HCT116 (cell line): ENCODE data around the gene RASGRF1. TPM values are rescaled to one million over a fixed set of nuclear protein-coding genes. Genes with fewer than 3 reads are reported as not detected.

Source experiments
- ATAC-seq: fragments of 200-7000 bp; cut with Tn5 transposase; 2 replicates; pipeline ENCODE4 v1.9.1; 2020; ENCODE audit warnings: mild to moderate bottlenecking, moderate library complexity
- BruUV-seq: library from RNA; stranded (reverse); fragments of 400-500 nt; replicated peaks from 2 replicates; lab custom pipeline; 2021; lab: Mats Ljungman, UMichigan
- CTCF ChIA-PET: fragments of 300-600 bp; sonication (Branson Sonifier 250); formaldehyde crosslinking; loops from one replicate; lab custom pipeline; 2021; ENCODE audit warnings: antibody characterized with exemption; lab: Charles Lee
- POLR2A ChIA-PET: fragments of 300-600, 350-600 bp; sonication (Branson Sonifier 250); formaldehyde crosslinking; loops from one replicate; lab custom pipeline; 2021; ENCODE audit warnings: antibody characterized with exemption; lab: Charles Lee
- RAD21 ChIA-PET, 2 experiments: fragments of 300-600 bp; sonication (Branson Sonifier 250); formaldehyde crosslinking; loops; one replicate each; lab custom pipeline; 2023; ENCODE audit warnings: low total read pairs in 2 of 2; ENCODE audit not compliant: uncharacterized antibody in 2 of 2, unreplicated experiment in 2 of 2, low non-redundant PET in 1 of 2; lab: Charles Lee
- DNase-seq: peaks from one replicate; pipeline ENCODE4 v3.0.0-alpha.2; 2010; ENCODE audit warnings: low read depth, low spot score
- H2AFZ ChIP-seq: fragments of 200-600 bp; shearing (Covaris generic), sonication (generic); 2 replicates; pipeline ENCODE4 v1.6.1; 2017; ENCODE audit warnings: low read depth, mixed run types, mixed read lengths, antibody characterized with exemption, low read length; ENCODE audit not compliant: poor library complexity, severe bottlenecking
- H3K27ac ChIP-seq: 2 replicates; pipeline ENCODE4 v1.5.1; 2012; ENCODE audit warnings: low read depth, low read length
- H3K27me3 ChIP-seq: fragments of 200-600 bp; sonication (generic); 2 replicates; pipeline ENCODE4 v1.6.1; 2016; ENCODE audit warnings: mixed run types, low read length, mixed read lengths; ENCODE audit not compliant: insufficient read depth
- H3K36me3 ChIP-seq, 2 experiments: fragments of 200-500 bp in 1 of 2; fragments of 200-600 bp in 1 of 2; sonication (Bioruptor generic) in 1 of 2; sonication (generic) in 1 of 2; 2 replicates each; pipeline versions ENCODE4 v1.5.1 to v1.6.1; 2014 to 2016; ENCODE audit warnings: low read length in 2 of 2, inconsistent platforms in 1 of 2, mixed read lengths in 1 of 2, mixed run types in 1 of 2; ENCODE audit not compliant: insufficient read depth in 2 of 2, control insufficient read depth in 1 of 2
- H3K4me1 ChIP-seq, 2 experiments: fragments of 200-600 bp in 1 of 2; sonication (generic) in 1 of 2; 2 replicates each; pipeline versions ENCODE4 v1.5.1 to v1.6.1; 2012 to 2017; ENCODE audit warnings: low read length in 2 of 2, inconsistent platforms in 1 of 2, mild to moderate bottlenecking in 1 of 2, mixed read lengths in 1 of 2, mixed run types in 1 of 2, moderate library complexity in 1 of 2; ENCODE audit not compliant: insufficient read depth in 2 of 2, control insufficient read depth in 1 of 2
- H3K4me2 ChIP-seq: fragments of 200-600 bp; sonication (generic); 2 replicates; pipeline ENCODE4 v1.6.1; 2017; ENCODE audit warnings: mixed run types, low read length, mixed read lengths
- H3K4me3 ChIP-seq, 2 experiments: fragments of 200-600 bp in 1 of 2; sonication (generic) in 1 of 2; replicated peaks in 1 of 2; 2 replicates each; pipeline ENCODE4 v1.5.1; 2011 to 2016; ENCODE audit warnings: low read length in 2 of 2, control low read depth in 1 of 2, low read depth in 1 of 2, mild to moderate bottlenecking in 1 of 2, mixed read lengths in 1 of 2, mixed run types in 1 of 2
- H3K79me2 ChIP-seq: fragments of 200-600 bp; sonication (generic); 2 replicates; pipeline ENCODE4 v1.6.1; 2017; ENCODE audit warnings: mild to moderate bottlenecking, mixed run types, low read length, moderate library complexity, mixed read lengths; ENCODE audit not compliant: insufficient read depth
- H3K9ac ChIP-seq: fragments of 200-600 bp; sonication (generic); 2 replicates; pipeline ENCODE4 v1.6.1; 2016; ENCODE audit warnings: low read length, mixed read lengths
- H3K9me2 ChIP-seq: fragments of 200-600 bp; sonication (generic), shearing (Covaris generic); 2 replicates; pipeline ENCODE4 v1.6.1; 2017; ENCODE audit warnings: mixed run types, mild to moderate bottlenecking, moderate library complexity; ENCODE audit not compliant: insufficient read depth
- H3K9me3 ChIP-seq, 2 experiments: fragments of 200-500 bp in 1 of 2; fragments of 200-600 bp in 1 of 2; sonication (Bioruptor generic) in 1 of 2; sonication (generic) in 1 of 2; 2 replicates each; pipeline ENCODE4 v1.6.1; 2014 to 2017; ENCODE audit warnings: low read length in 2 of 2, mixed read lengths in 2 of 2, inconsistent platforms in 1 of 2, low read depth in 1 of 2, mild to moderate bottlenecking in 1 of 2, mixed run types in 1 of 2, moderate library complexity in 1 of 2; ENCODE audit not compliant: control insufficient read depth in 1 of 2, insufficient read depth in 1 of 2
- H4K20me1 ChIP-seq: fragments of 200-600 bp; sonication (generic), shearing (Covaris generic); 2 replicates; pipeline ENCODE4 v1.6.1; 2017; ENCODE audit warnings: mixed run types, mild to moderate bottlenecking, moderate library complexity; ENCODE audit not compliant: insufficient read depth
- EZH2phosphoT487 ChIP-seq: fragments of 200-600 bp; IDR thresholded peaks from 2 replicates; pipeline ENCODE4 v1.6.1; 2018; ENCODE audit warnings: antibody characterized with exemption, borderline replicate concordance
- FOSL1 ChIP-seq: IDR thresholded peaks from 2 replicates; pipeline ENCODE4 v1.6.1; 2012; ENCODE audit warnings: low read depth
- JUND ChIP-seq: IDR thresholded peaks from 2 replicates; pipeline ENCODE4 v1.6.1; 2012
- POLR2A ChIP-seq: IDR thresholded peaks from 2 replicates; pipeline ENCODE4 v1.7.0; 2011; ENCODE audit warnings: borderline replicate concordance; ENCODE audit not compliant: insufficient read depth, insufficient read length; ENCODE audit errors: extremely low read depth
- RAD21 ChIP-seq: IDR thresholded peaks from 2 replicates; pipeline ENCODE4 v1.6.1; 2012; ENCODE audit warnings: low read depth, mild to moderate bottlenecking
- SP1 ChIP-seq: IDR thresholded peaks from 2 replicates; pipeline ENCODE4 v1.6.1; 2012; ENCODE audit warnings: low read depth
- TCF7L2 ChIP-seq: IDR thresholded peaks from 2 replicates; pipeline ENCODE4 v1.7.0; 2011; ENCODE audit warnings: borderline replicate concordance, inconsistent platforms; ENCODE audit not compliant: insufficient read depth, insufficient read length; ENCODE audit errors: extremely low read depth
- intact Hi-C: fragments of 100-400 bp; cut with micrococcal nuclease; formaldehyde crosslinking; loops from 2 replicates; pipeline ENCODE4 v1.10.0; 2022
- total RNA-seq: library from RNA; stranded (reverse); gene quantifications from one replicate; pipeline ENCODE4 v1.2.1, GENCODE V29; 2021; ENCODE audit not compliant: unreplicated experiment
- TF ChIP-seq, protein P1 (sequence below): IDR thresholded peaks from 2 replicates; pipeline ENCODE4 v1.6.1; 2012
- TF ChIP-seq, protein P2 (sequence below): IDR thresholded peaks from 2 replicates; pipeline ENCODE4 v1.6.1; 2012

Gene RASGRF1
- total RNA-seq, 1 experiment from 2014 or later, result 2.4 TPM

DNA sequence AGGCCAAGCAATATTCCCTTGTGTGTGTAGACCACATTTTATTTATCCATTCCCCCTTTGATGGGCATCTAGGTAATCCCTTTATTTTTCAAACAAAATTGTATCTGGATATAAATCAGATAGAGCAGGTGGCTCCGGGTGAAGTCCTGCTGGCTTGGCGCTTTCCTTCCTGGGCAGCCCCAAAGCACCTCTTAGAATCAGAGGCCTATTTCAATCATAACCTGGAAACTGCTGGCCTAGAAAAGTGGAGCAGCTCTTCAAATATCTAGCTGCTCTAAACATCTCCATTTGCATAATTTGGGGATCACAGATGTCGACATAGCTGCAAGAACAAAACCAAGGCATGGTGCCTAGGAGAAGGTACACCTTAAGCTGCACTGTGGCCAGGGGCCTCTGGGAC is 40.2 kb downstream of the RASGRF1 start:
- RAD21 ChIA-PET, result no interaction called here
- Histone ChIP-seq H2AFZ (no peak overlapping the region), H3K9ac (no peak overlapping the region), H3K4me2 (no peak overlapping the region), H4K20me1 (no peaks in the 10 kb centered on the region), H3K27me3 (no peaks in the 10 kb centered on the region), H3K36me3 (no peaks in the 10 kb centered on the region), H3K9me2 (no peaks in the 10 kb centered on the region), H3K27ac (no peak overlapping the region), H3K4me1 (no peaks in the 10 kb centered on the region), H3K9me3 (no peaks in the 10 kb centered on the region), H3K4me3 (no peak overlapping the region), H3K79me2 (no peaks in the 10 kb centered on the region)
- intact Hi-C loops, result no loop called here
- CTCF ChIA-PET, result no interaction called here
- POLR2A ChIA-PET, result no interaction called here
- TF ChIP-seq EZH2phosphoT487, result no peak
- no peak for TF ChIP-seq JUND
- TF ChIP-seq TCF7L2, result no peak
- no peak for TF ChIP-seq RAD21
- TF ChIP-seq, protein P1, sequence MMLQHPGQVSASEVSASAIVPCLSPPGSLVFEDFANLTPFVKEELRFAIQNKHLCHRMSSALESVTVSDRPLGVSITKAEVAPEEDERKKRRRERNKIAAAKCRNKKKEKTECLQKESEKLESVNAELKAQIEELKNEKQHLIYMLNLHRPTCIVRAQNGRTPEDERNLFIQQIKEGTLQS, result no peak
- TF ChIP-seq SP1, result no peak
- TF ChIP-seq, protein P2, sequence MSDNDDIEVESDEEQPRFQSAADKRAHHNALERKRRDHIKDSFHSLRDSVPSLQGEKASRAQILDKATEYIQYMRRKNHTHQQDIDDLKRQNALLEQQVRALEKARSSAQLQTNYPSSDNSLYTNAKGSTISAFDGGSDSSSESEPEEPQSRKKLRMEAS, result no peak
- DNase-seq (no peak), ATAC-seq (no peak)
- BruUV-seq, result no TSS peak

DNA sequence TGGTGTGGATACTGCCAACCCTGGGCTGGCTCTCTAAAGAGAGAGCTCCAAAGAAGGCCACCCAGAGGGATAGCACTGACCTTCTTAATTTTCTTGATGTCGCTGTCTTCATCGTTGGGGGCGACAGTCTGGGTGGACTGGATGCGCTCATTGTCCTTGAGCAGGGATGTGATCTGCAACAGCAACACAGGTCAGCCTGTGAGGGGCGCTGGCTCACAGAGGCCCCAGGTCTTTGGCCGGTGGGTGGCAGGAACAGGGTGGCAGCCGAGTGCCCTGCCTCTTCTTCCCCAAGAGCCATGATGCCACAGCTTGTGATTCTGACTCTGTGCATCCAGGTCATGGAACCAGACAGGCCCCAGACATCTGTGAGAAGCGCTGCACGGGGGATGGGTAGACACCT is 41.2 kb downstream of the RASGRF1 start:
- RAD21 ChIA-PET, result no interaction called here
- no peaks in the 10 kb centered on the region for H3K9me2 ChIP-seq
- no peaks in the 10 kb centered on the region for H3K4me1 ChIP-seq
- DNase-seq (no peak), ATAC-seq (no peak)
- CTCF ChIA-PET, result no interaction called here
- TF ChIP-seq, protein P1, result no peak
- no peak for TF ChIP-seq SP1
- no peak for TF ChIP-seq FOSL1
- no peak for TF ChIP-seq POLR2A
- no peak overlapping the region for H2AFZ ChIP-seq
- no peaks in the 10 kb centered on the region for H3K79me2 ChIP-seq
- no TSS peak for BruUV-seq
- H3K36me3 ChIP-seq, result no peaks in the 10 kb centered on the region
- no peak overlapping the region for H3K4me3 ChIP-seq
- no peak overlapping the region for H3K4me2 ChIP-seq
- no peak overlapping the region for H3K27ac ChIP-seq
- intact Hi-C loops, result no loop called here
- no peak overlapping the region for H3K9ac ChIP-seq
- H3K9me3 ChIP-seq, result no peaks in the 10 kb centered on the region
- no peaks in the 10 kb centered on the region for H3K27me3 ChIP-seq
- POLR2A ChIA-PET, result no interaction called here
- no peaks in the 10 kb centered on the region for H4K20me1 ChIP-seq
